NB4 (cell line): Measurements from ENCODE around the gene PNKP.

ENCODE experiments used
- CTCF ChIP-seq: IDR thresholded peaks from one replicate; pipeline ENCODE4 v1.5.1; 2012; ENCODE audit warnings: low read depth, low read length
- POLR2A ChIP-seq: IDR thresholded peaks from 2 replicates; pipeline ENCODE4 v1.6.1; 2011; ENCODE audit warnings: mild to moderate bottlenecking; ENCODE audit not compliant: insufficient read length; ENCODE audit errors: extremely low read depth

GRCh38 chr19:49877020-49877878, 9.9 kb upstream of the PNKP start, which contains the start of the genes AKT1S1 and TBC1D17:
- no peak for TF ChIP-seq CTCF
- TF ChIP-seq POLR2A: peak; percentile 62
